GM12878 (cell line): ENCODE results near the gene RETNLB. TPM values are rescaled to one million over a fixed set of nuclear protein-coding genes. Genes with fewer than 3 reads are reported as not detected.

ENCODE experiments used
- ATAC-seq: fragments of 200-7000 bp; cut with Tn5 transposase; 3 replicates; pipeline ENCODE4 v1.9.1; 2020; ENCODE audit warnings: mild to moderate bottlenecking, moderate library complexity
- BruUV-seq: library from RNA; stranded (reverse); fragments of 400-500 nt; replicated peaks from 2 replicates; lab custom pipeline; 2021; lab: Mats Ljungman, UMichigan
- CTCF ChIA-PET: fragments of 300-600 bp; sonication (Branson Sonifier 250); formaldehyde crosslinking; extraction: SDS; loops from one replicate; lab custom pipeline; 2021; ENCODE audit warnings: inconsistent platforms; lab: Yijun Ruan, JAX
- POLR2A ChIA-PET: fragments of 350-600 bp; formaldehyde crosslinking; extraction: SDS; loops from one replicate; lab custom pipeline; 2021; ENCODE audit warnings: inconsistent platforms; lab: Charles Lee
- RAD21 ChIA-PET: fragments of 300-600 bp; sonication (Branson Sonifier 250); formaldehyde crosslinking; loops from one replicate; lab custom pipeline; 2023; ENCODE audit warnings: antibody characterized with exemption; ENCODE audit not compliant: unreplicated experiment; lab: Charles Lee
- SMC1A ChIA-PET: fragments of 300-600 bp; sonication (Branson Sonifier 250); formaldehyde crosslinking; loops from one replicate; lab custom pipeline; 2023; ENCODE audit not compliant: unreplicated experiment, uncharacterized antibody; lab: Charles Lee
- DNase-seq: peaks from one replicate; pipeline ENCODE4 v3.0.0-alpha.2; 2011; ENCODE audit warnings: low read depth, low spot score
- FAIRE-seq: peaks from 3 replicates; lab custom pipeline; 2011; peaks lifted over from hg19 to GRCh38; lab: Jason Lieb, UNC
- H2AFZ ChIP-seq: 2 replicates; pipeline ENCODE4 v1.6.0; 2011; ENCODE audit warnings: low read depth, low read length, control low read depth; ENCODE audit not compliant: control insufficient read depth
- H3K27ac ChIP-seq: 2 replicates; pipeline ENCODE4 v1.5.1; 2011; ENCODE audit warnings: control low read depth; ENCODE audit not compliant: control insufficient read depth, insufficient read depth
- H3K27me3 ChIP-seq, 2 experiments: replicated peaks in 1 of 2; 2 replicates each; pipeline versions ENCODE4 v1.6.0 to v1.6.1; 2011; ENCODE audit warnings: low read length in 1 of 2; ENCODE audit not compliant: control insufficient read depth in 2 of 2, insufficient read depth in 2 of 2
- H3K36me3 ChIP-seq, 2 experiments: 2 replicates each; pipeline ENCODE4 v1.5.1; 2011; ENCODE audit warnings: low read length in 1 of 2; ENCODE audit not compliant: control insufficient read depth in 2 of 2, insufficient read depth in 2 of 2
- H3K4me1 ChIP-seq: 2 replicates; pipeline ENCODE4 v1.6.1; 2011; ENCODE audit warnings: mild to moderate bottlenecking, low read length, moderate library complexity, mixed read lengths; ENCODE audit not compliant: control insufficient read depth, insufficient read depth
- H3K4me2 ChIP-seq: 2 replicates; pipeline ENCODE4 v1.6.0; 2011; ENCODE audit warnings: control low read depth; ENCODE audit not compliant: control insufficient read depth, insufficient read depth
- H3K4me3 ChIP-seq: fragments of 200-600 bp; sonication (generic); 2 replicates; pipeline ENCODE4 v1.5.1; 2016
- H3K79me2 ChIP-seq: 2 replicates; pipeline ENCODE4 v1.6.0; 2011; ENCODE audit warnings: low read length; ENCODE audit not compliant: control insufficient read depth, insufficient read depth
- H3K9ac ChIP-seq: 2 replicates; pipeline ENCODE4 v1.8.0; 2011; ENCODE audit warnings: low read length, control low read depth, mixed read lengths; ENCODE audit not compliant: control insufficient read depth, insufficient read depth
- H3K9me3 ChIP-seq: replicated peaks from 3 replicates; pipeline ENCODE4 v1.5.1; 2011; ENCODE audit warnings: mild to moderate bottlenecking, low read length; ENCODE audit not compliant: control insufficient read depth, insufficient read depth
- H4K20me1 ChIP-seq: 2 replicates; pipeline ENCODE4 v1.6.0; 2011; ENCODE audit not compliant: control insufficient read depth, insufficient read depth
- ESRRA ChIP-seq: IDR thresholded peaks from 2 replicates; pipeline ENCODE4 v1.6.1; 2012; ENCODE audit warnings: mild to moderate bottlenecking, low read length, improper control_type of control experiment
- GATAD2B ChIP-seq: fragments of 450-650 bp; conservative IDR thresholded peaks from 2 replicates; pipeline ENCODE4 v1.6.1; 2017; ENCODE audit warnings: low read depth, mild to moderate bottlenecking, moderate library complexity
- WGBS: methylation state at CpG from one replicate; pipeline ENCODE4 v1.1.6; 2016; ENCODE audit warnings: low lambda C conversion rate; ENCODE audit not compliant: insufficient replicate concordance, insufficient coverage; ENCODE audit errors: missing lambda C conversion rate; 5-methylcytosine and 5-hydroxymethylcytosine counted together
- in situ Hi-C: fragments of 300-500 bp; cut with MboI; formaldehyde crosslinking; loops from 9 replicates; pipeline ENCODE4 v1.14.3; 2018; ENCODE audit warnings: mixed read lengths
- intact Hi-C: fragments of 100-400 bp; cut with micrococcal nuclease; formaldehyde crosslinking; loops from one replicate; pipeline ENCODE4 v1.14.2; 2022; ENCODE audit not compliant: unreplicated experiment
- polyA plus RNA-seq, 11 experiments: library from polyadenylated mRNA; depleted of rRNA in 4 of 11; unstranded in 6 of 11; stranded (reverse) in 5 of 11; fragments of >200 nt; fragmentation: Nextera tagmentation in 4 of 11; fragmentation: Illumina TruSeq in 1 of 11; extraction: Ambion mirVana in 4 of 11; extraction: Trizol in 1 of 11; gene quantifications; 1 replicate in 1 of 11; 2 replicates in 10 of 11; pipeline versions ENCODE4 v1.2.1 to v1.2.3, GENCODE V29; 2011 to 2016; ENCODE audit warnings: inconsistent platforms in 2 of 11, missing spikeins in 2 of 11, low read depth in 1 of 11
- total RNA-seq, 4 experiments: library from RNA; depleted of rRNA in 3 of 4; stranded (reverse); fragments of >200 nt in 3 of 4; fragmentation: Illumina TruSeq in 1 of 4; extraction: Trizol in 1 of 4; gene quantifications; 2 replicates each; pipeline versions ENCODE4 v1.2.1 to v1.2.3, GENCODE V29; 2013 to 2021
- TF ChIP-seq, protein P1 (sequence below): fragments of 450-650 bp; formaldehyde crosslinking; IDR thresholded peaks from 2 replicates; pipeline ENCODE4 v1.5.0; 2022; ENCODE audit warnings: mild to moderate bottlenecking, missing genetic modification characterization
- TF ChIP-seq, protein P2 (sequence below): fragments of 450-650 bp; IDR thresholded peaks from 2 replicates; pipeline ENCODE4 v1.6.1; 2017; ENCODE audit warnings: mild to moderate bottlenecking

RETNLB gene
- total and polyA plus RNA-seq, 10 of the 15 experiments (the other 5 are each of a cell fraction or from before 2014, with no cell fraction given) = not detected

DNA sequence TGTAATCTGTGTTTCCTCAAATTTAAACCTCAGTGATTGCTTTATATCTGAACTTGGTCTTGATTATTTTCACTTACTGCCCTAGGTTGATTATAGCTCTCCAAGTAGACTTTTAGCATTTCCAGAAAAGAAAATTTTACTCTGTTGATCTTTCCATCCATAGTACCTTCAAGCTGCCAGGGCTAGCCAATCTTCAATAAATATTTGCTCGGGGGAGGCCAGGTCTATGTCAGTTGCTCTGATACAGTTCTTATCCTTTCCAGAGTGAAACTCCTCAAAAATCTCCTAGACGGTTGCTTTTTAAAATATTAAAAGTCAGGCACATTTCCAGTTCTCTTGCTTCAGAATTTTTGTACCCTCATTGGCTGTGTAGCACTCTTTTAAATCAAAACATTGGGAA lies 38.8 kb downstream of the RETNLB start:
- in situ Hi-C loops (no loop called here), intact Hi-C loops (loop anchor here (10.0 kb wide), 1 partner anchor 46 kb away; no protein-coding TSS in a partner anchor)
- SMC1A ChIA-PET = no interaction called here
- BruUV-seq = no TSS peak
- Histone ChIP-seq H3K9ac (no peak overlapping the region), H3K4me3 (no peak overlapping the region), H4K20me1 (no peaks in the 10 kb centered on the region), H3K27ac (no peak overlapping the region), H3K27me3 (no peaks in the 10 kb centered on the region), H3K4me2 (no peak overlapping the region), H3K79me2 (no peaks in the 10 kb centered on the region), H2AFZ (no peak overlapping the region), H3K4me1 (no peaks in the 10 kb centered on the region), H3K36me3 (no peaks in the 10 kb centered on the region), H3K9me3 (no peaks in the 10 kb centered on the region)
- POLR2A ChIA-PET = no interaction called here
- RAD21 ChIA-PET = no interaction called here
- CTCF ChIA-PET = interaction anchor here (1.0 kb wide), 1 partner anchor 11 kb away, joined by 3 read pairs; no protein-coding TSS in a partner anchor
- DNase-seq (no peak), FAIRE-seq (no peak), ATAC-seq (no peak)
- 55% methylated on average over 2 of the region's 2 CpGs for WGBS
- no peak for TF ChIP-seq ESRRA
- TF ChIP-seq, protein P1, sequence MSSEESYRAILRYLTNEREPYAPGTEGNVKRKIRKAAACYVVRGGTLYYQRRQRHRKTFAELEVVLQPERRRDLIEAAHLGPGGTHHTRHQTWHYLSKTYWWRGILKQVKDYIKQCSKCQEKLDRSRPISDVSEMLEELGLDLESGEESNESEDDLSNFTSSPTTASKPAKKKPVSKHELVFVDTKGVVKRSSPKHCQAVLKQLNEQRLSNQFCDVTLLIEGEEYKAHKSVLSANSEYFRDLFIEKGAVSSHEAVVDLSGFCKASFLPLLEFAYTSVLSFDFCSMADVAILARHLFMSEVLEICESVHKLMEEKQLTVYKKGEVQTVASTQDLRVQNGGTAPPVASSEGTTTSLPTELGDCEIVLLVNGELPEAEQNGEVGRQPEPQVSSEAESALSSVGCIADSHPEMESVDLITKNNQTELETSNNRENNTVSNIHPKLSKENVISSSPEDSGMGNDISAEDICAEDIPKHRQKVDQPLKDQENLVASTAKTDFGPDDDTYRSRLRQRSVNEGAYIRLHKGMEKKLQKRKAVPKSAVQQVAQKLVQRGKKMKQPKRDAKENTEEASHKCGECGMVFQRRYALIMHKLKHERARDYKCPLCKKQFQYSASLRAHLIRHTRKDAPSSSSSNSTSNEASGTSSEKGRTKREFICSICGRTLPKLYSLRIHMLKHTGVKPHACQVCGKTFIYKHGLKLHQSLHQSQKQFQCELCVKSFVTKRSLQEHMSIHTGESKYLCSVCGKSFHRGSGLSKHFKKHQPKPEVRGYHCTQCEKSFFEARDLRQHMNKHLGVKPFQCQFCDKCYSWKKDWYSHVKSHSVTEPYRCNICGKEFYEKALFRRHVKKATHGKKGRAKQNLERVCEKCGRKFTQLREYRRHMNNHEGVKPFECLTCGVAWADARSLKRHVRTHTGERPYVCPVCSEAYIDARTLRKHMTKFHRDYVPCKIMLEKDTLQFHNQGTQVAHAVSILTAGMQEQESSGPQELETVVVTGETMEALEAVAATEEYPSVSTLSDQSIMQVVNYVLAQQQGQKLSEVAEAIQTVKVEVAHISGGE = no peak
- no peak for TF ChIP-seq GATAD2B
- TF ChIP-seq, protein P2, sequence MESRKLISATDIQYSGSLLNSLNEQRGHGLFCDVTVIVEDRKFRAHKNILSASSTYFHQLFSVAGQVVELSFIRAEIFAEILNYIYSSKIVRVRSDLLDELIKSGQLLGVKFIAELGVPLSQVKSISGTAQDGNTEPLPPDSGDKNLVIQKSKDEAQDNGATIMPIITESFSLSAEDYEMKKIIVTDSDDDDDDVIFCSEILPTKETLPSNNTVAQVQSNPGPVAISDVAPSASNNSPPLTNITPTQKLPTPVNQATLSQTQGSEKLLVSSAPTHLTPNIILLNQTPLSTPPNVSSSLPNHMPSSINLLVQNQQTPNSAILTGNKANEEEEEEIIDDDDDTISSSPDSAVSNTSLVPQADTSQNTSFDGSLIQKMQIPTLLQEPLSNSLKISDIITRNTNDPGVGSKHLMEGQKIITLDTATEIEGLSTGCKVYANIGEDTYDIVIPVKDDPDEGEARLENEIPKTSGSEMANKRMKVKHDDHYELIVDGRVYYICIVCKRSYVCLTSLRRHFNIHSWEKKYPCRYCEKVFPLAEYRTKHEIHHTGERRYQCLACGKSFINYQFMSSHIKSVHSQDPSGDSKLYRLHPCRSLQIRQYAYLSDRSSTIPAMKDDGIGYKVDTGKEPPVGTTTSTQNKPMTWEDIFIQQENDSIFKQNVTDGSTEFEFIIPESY = no peak
